ENCODE measurements around the gene MSH5. TPM values are rescaled to one million over a fixed set of nuclear protein-coding genes. Genes with fewer than 3 reads are reported as not detected.

Gene MSH5
- 3.1 TPM for total RNA-seq

GRCh38 chr6:31739639-31740396 is at the start of gene MSH5:
TSS of gene MSH5 (plus strand) at chr6:31740005. CDS start at chr6:31740467, 462 bp downstream.
- peak within 1 kb of the TSS; percentile 47 for H3K27ac ChIP-seq (ENCODE audit: low read depth, low read length)

GRCh38 chr6:31690231-31691077 is 49.4 kb upstream of the MSH5 start:
- H3K36me3 ChIP-seq (ENCODE audit: control insufficient read depth in 3 of 3, insufficient read depth in 3 of 3, low read length in 3 of 3), result peaks cover 83 to 93% (median 85%) of the 10 kb centered on the region in 3 donors
- no peak overlapping the region for H3K27ac ChIP-seq (ENCODE audit: low read depth, low read length)
- no peaks in the 10 kb centered on the region for H3K4me1 ChIP-seq (ENCODE audit: control insufficient read depth in 3 of 3, insufficient read depth in 3 of 3, low read length in 3 of 3)
- H3K9me3 ChIP-seq (ENCODE audit: control insufficient read depth in 3 of 3, low read length in 3 of 3), result no peaks in the 10 kb centered on the region
- no peaks in the 10 kb centered on the region for H3K27me3 ChIP-seq (ENCODE audit: control insufficient read depth in 3 of 3, insufficient read depth in 3 of 3, low read length in 3 of 3)
- no peak overlapping the region for H3K9ac ChIP-seq (ENCODE audit: low read depth in 1 of 3, low read length in 3 of 3)
- no peak overlapping the region for H3K4me3 ChIP-seq (ENCODE audit: low read length in 3 of 3)

More at GRCh38 chr6:31739639-31740396, at the start of gene MSH5:
- Histone ChIP-seq H3K4me3 (ENCODE audit: low read length in 3 of 3) (peak within 1 kb of the TSS; percentile 88 to 94 (median 93)), H3K9me3 (ENCODE audit: control insufficient read depth in 3 of 3, low read length in 3 of 3) (no peaks in the 10 kb centered on the region), H3K36me3 (ENCODE audit: control insufficient read depth in 3 of 3, insufficient read depth in 3 of 3, low read length in 3 of 3) (peaks cover 0 to 3% (median 0%) of the 10 kb centered on the region in 3 donors), H3K9ac (ENCODE audit: low read depth in 1 of 3, low read length in 3 of 3) (peak within 1 kb of the TSS; percentile 72 to 82 (median 74)), H3K4me1 (ENCODE audit: control insufficient read depth in 3 of 3, insufficient read depth in 3 of 3, low read length in 3 of 3) (peaks cover 22 to 39% (median 31%) of the 10 kb centered on the region in 3 donors), H3K27me3 (ENCODE audit: control insufficient read depth in 3 of 3, insufficient read depth in 3 of 3, low read length in 3 of 3) (peaks cover 0 to 14% (median 0%) of the 10 kb centered on the region in 3 donors)

- no peak overlapping the region for H3K9ac ChIP-seq (ENCODE audit: low read depth in 1 of 3, low read length in 3 of 3)
- H3K27me3 ChIP-seq (ENCODE audit: control insufficient read depth in 3 of 3, insufficient read depth in 3 of 3, low read length in 3 of 3), result no peaks in the 10 kb centered on the region
- H3K27ac ChIP-seq (ENCODE audit: low read depth, low read length), result no peak overlapping the region
- H3K36me3 ChIP-seq (ENCODE audit: control insufficient read depth in 3 of 3, insufficient read depth in 3 of 3, low read length in 3 of 3), result peaks cover 81 to 88% (median 85%) of the 10 kb centered on the region in 3 donors
- H3K9me3 ChIP-seq (ENCODE audit: control insufficient read depth in 3 of 3, low read length in 3 of 3), result no peaks in the 10 kb centered on the region
- H3K4me1 ChIP-seq (ENCODE audit: control insufficient read depth in 3 of 3, insufficient read depth in 3 of 3, low read length in 3 of 3), result no peaks in the 10 kb centered on the region
- H3K4me3 ChIP-seq (ENCODE audit: low read length in 3 of 3), result no peak overlapping the region
Measured at GRCh38 chr6:31691078-31691463, 48.7 kb upstream of the MSH5 start.

GRCh38 chr6:31691564-31692108 is 48.2 kb upstream of the MSH5 start:
- Histone ChIP-seq H3K9me3 (ENCODE audit: control insufficient read depth in 3 of 3, low read length in 3 of 3) (no peaks in the 10 kb centered on the region), H3K27me3 (ENCODE audit: control insufficient read depth in 3 of 3, insufficient read depth in 3 of 3, low read length in 3 of 3) (no peaks in the 10 kb centered on the region), H3K4me1 (ENCODE audit: control insufficient read depth in 3 of 3, insufficient read depth in 3 of 3, low read length in 3 of 3) (no peaks in the 10 kb centered on the region), H3K4me3 (ENCODE audit: low read length in 3 of 3) (no peak overlapping the region), H3K9ac (ENCODE audit: low read depth in 1 of 3, low read length in 3 of 3) (no peak overlapping the region), H3K36me3 (ENCODE audit: control insufficient read depth in 3 of 3, insufficient read depth in 3 of 3, low read length in 3 of 3) (peaks cover 77 to 85% (median 85%) of the 10 kb centered on the region in 3 donors), H3K27ac (ENCODE audit: low read depth, low read length) (no peak overlapping the region)

- Histone ChIP-seq H3K9me3 (ENCODE audit: control insufficient read depth in 3 of 3, low read length in 3 of 3) (no peaks in the 10 kb centered on the region), H3K9ac (ENCODE audit: low read depth in 1 of 3, low read length in 3 of 3) (no peak overlapping the region), H3K4me3 (ENCODE audit: low read length in 3 of 3) (no peak overlapping the region), H3K36me3 (ENCODE audit: control insufficient read depth in 3 of 3, insufficient read depth in 3 of 3, low read length in 3 of 3) (peaks cover 74 to 85% (median 84%) of the 10 kb centered on the region in 3 donors), H3K4me1 (ENCODE audit: control insufficient read depth in 3 of 3, insufficient read depth in 3 of 3, low read length in 3 of 3) (peaks cover 0 to under 1% (median 0%) of the 10 kb centered on the region in 3 donors), H3K27me3 (ENCODE audit: control insufficient read depth in 3 of 3, insufficient read depth in 3 of 3, low read length in 3 of 3) (no peaks in the 10 kb centered on the region), H3K27ac (ENCODE audit: low read depth, low read length) (no peak overlapping the region)
Measured at GRCh38 chr6:31692353-31692752, 47.5 kb upstream of the MSH5 start.

GRCh38 chr6:31692886-31693285 is 46.9 kb upstream of the MSH5 start:
- Histone ChIP-seq H3K9me3 (ENCODE audit: control insufficient read depth in 3 of 3, low read length in 3 of 3) (no peaks in the 10 kb centered on the region), H3K4me3 (ENCODE audit: low read length in 3 of 3) (no peak overlapping the region), H3K27me3 (ENCODE audit: control insufficient read depth in 3 of 3, insufficient read depth in 3 of 3, low read length in 3 of 3) (no peaks in the 10 kb centered on the region), H3K4me1 (ENCODE audit: control insufficient read depth in 3 of 3, insufficient read depth in 3 of 3, low read length in 3 of 3) (peaks cover 0 to 6% (median 3%) of the 10 kb centered on the region in 3 donors), H3K36me3 (ENCODE audit: control insufficient read depth in 3 of 3, insufficient read depth in 3 of 3, low read length in 3 of 3) (peaks cover 69 to 83% (median 82%) of the 10 kb centered on the region in 3 donors), H3K27ac (ENCODE audit: low read depth, low read length) (no peak overlapping the region), H3K9ac (ENCODE audit: low read depth in 1 of 3, low read length in 3 of 3) (peak overlapping the region in 1 of 3 donors; percentile 3)

GRCh38 chr6:31693535-31693934 is 46.3 kb upstream of the MSH5 start:
- peaks cover 0 to 6% (median 3%) of the 10 kb centered on the region in 3 donors for H3K4me1 ChIP-seq (ENCODE audit: control insufficient read depth in 3 of 3, insufficient read depth in 3 of 3, low read length in 3 of 3)
- peaks cover 63 to 77% (median 76%) of the 10 kb centered on the region in 3 donors for H3K36me3 ChIP-seq (ENCODE audit: control insufficient read depth in 3 of 3, insufficient read depth in 3 of 3, low read length in 3 of 3)
- H3K27ac ChIP-seq (ENCODE audit: low read depth, low read length), result no peak overlapping the region
- no peak overlapping the region for H3K9ac ChIP-seq (ENCODE audit: low read depth in 1 of 3, low read length in 3 of 3)
- H3K27me3 ChIP-seq (ENCODE audit: control insufficient read depth in 3 of 3, insufficient read depth in 3 of 3, low read length in 3 of 3), result no peaks in the 10 kb centered on the region
- H3K9me3 ChIP-seq (ENCODE audit: control insufficient read depth in 3 of 3, low read length in 3 of 3), result no peaks in the 10 kb centered on the region
- H3K4me3 ChIP-seq (ENCODE audit: low read length in 3 of 3), result no peak overlapping the region

GRCh38 chr6:31697555-31697954 is 42.2 kb upstream of the MSH5 start:
- no peak overlapping the region for H3K4me3 ChIP-seq (ENCODE audit: low read length in 3 of 3)
- no peak overlapping the region for H3K27ac ChIP-seq (ENCODE audit: low read depth, low read length)
- H3K36me3 ChIP-seq (ENCODE audit: control insufficient read depth in 3 of 3, insufficient read depth in 3 of 3, low read length in 3 of 3), result peaks cover 42 to 57% (median 56%) of the 10 kb centered on the region in 3 donors
- H3K9me3 ChIP-seq (ENCODE audit: control insufficient read depth in 3 of 3, low read length in 3 of 3), result no peaks in the 10 kb centered on the region
- H3K9ac ChIP-seq (ENCODE audit: low read depth in 1 of 3, low read length in 3 of 3), result no peak overlapping the region
- H3K4me1 ChIP-seq (ENCODE audit: control insufficient read depth in 3 of 3, insufficient read depth in 3 of 3, low read length in 3 of 3), result peaks cover 17 to 26% (median 19%) of the 10 kb centered on the region in 3 donors
- H3K27me3 ChIP-seq (ENCODE audit: control insufficient read depth in 3 of 3, insufficient read depth in 3 of 3, low read length in 3 of 3), result no peaks in the 10 kb centered on the region

- H3K9ac ChIP-seq (ENCODE audit: low read depth in 1 of 3, low read length in 3 of 3), result peak overlapping the region in 1 of 3 donors; percentile 6
- no peaks in the 10 kb centered on the region for H3K27me3 ChIP-seq (ENCODE audit: control insufficient read depth in 3 of 3, insufficient read depth in 3 of 3, low read length in 3 of 3)
- H3K4me1 ChIP-seq (ENCODE audit: control insufficient read depth in 3 of 3, insufficient read depth in 3 of 3, low read length in 3 of 3), result peaks cover 17 to 33% (median 19%) of the 10 kb centered on the region in 3 donors
- H3K4me3 ChIP-seq (ENCODE audit: low read length in 3 of 3), result peak overlapping the region in 1 of 3 donors; percentile 99
- H3K36me3 ChIP-seq (ENCODE audit: control insufficient read depth in 3 of 3, insufficient read depth in 3 of 3, low read length in 3 of 3), result peaks cover 19 to 34% (median 29%) of the 10 kb centered on the region in 3 donors
- peak overlapping the region; percentile 57 for H3K27ac ChIP-seq (ENCODE audit: low read depth, low read length)
- no peaks in the 10 kb centered on the region for H3K9me3 ChIP-seq (ENCODE audit: control insufficient read depth in 3 of 3, low read length in 3 of 3)
Measured at GRCh38 chr6:31700740-31701401, 38.9 kb upstream of the MSH5 start.
